Measurements from ENCODE around the gene CD22.

DNA sequence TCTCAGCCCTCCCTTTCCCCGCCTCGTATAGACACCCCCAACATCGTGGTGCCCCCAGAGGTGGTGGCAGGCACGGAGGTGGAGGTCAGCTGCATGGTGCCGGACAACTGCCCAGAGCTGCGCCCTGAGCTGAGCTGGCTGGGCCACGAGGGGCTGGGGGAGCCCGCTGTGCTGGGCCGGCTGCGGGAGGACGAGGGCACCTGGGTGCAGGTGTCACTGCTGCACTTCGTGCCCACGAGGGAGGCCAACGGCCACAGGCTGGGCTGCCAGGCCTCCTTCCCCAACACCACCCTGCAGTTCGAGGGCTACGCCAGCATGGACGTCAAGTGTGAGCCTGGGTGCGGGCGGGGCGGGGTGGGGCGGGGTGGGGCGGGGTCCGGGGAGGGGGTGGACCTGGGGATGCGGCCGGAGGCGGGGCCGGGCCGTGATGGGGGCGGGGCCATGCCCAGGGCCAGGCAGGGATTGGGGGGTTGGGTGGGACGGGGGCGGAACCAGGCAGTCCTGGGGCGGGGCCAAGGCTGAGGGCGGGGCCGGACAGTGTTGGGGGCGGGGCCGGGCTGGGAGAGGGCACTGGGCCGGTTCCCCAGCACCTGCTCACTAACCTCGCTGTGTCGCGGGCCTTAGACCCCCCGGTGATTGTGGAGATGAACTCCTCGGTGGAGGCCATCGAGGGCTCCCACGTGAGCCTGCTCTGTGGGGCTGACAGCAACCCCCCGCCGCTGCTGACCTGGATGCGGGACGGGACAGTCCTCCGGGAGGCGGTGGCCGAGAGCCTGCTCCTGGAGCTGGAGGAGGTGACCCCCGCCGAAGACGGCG, 29.3 kb upstream of the CD22 start:
- no peak for TF ChIP-seq POLR2A (IDR thresholded peaks at IDR 0.05)
- TF ChIP-seq, protein P1, sequence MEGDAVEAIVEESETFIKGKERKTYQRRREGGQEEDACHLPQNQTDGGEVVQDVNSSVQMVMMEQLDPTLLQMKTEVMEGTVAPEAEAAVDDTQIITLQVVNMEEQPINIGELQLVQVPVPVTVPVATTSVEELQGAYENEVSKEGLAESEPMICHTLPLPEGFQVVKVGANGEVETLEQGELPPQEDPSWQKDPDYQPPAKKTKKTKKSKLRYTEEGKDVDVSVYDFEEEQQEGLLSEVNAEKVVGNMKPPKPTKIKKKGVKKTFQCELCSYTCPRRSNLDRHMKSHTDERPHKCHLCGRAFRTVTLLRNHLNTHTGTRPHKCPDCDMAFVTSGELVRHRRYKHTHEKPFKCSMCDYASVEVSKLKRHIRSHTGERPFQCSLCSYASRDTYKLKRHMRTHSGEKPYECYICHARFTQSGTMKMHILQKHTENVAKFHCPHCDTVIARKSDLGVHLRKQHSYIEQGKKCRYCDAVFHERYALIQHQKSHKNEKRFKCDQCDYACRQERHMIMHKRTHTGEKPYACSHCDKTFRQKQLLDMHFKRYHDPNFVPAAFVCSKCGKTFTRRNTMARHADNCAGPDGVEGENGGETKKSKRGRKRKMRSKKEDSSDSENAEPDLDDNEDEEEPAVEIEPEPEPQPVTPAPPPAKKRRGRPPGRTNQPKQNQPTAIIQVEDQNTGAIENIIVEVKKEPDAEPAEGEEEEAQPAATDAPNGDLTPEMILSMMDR (IDR thresholded peaks at IDR 0.05) = no peak
- no peak for TF ChIP-seq EP300 (IDR thresholded peaks at IDR 0.05)

All from tibial nerve (tissue), 4 donors.